ENCODE measurements around the gene PDE4A. TPM values are rescaled to one million over a fixed set of nuclear protein-coding genes. Genes with fewer than 3 reads are reported as not detected.

Gene PDE4A
- total RNA-seq, 1 experiment from 2014 or later, result 3.7 TPM

- Mint-ChIP-seq H3K27me3 (ENCODE audit: insufficient read depth, unreplicated experiment) (no peaks in the 10 kb centered on the region), H3K4me3 (ENCODE audit: unreplicated experiment) (no peak overlapping the region), H3K27ac (ENCODE audit: unreplicated experiment) (no peak overlapping the region), H3K4me1 (ENCODE audit: low read depth, unreplicated experiment) (peaks cover 7% of the 10 kb centered on the region), H3K9me3 (ENCODE audit: unreplicated experiment) (no peaks in the 10 kb centered on the region), H3K36me3 (ENCODE audit: insufficient read depth, unreplicated experiment) (peaks cover 45% of the 10 kb centered on the region)
- no TSS peak for BruUV-seq (replicated peaks)
- ChIA-PET POLR2A (no interaction called here), CTCF (no interaction called here)
- Histone ChIP-seq H3K9me3 (no peaks in the 10 kb centered on the region), H3K36me3 (ENCODE audit: control insufficient read depth, insufficient read depth, low read length) (peaks cover 4% of the 10 kb centered on the region), H3K27me3 (replicated peaks; ENCODE audit: control insufficient read depth, insufficient read depth, low read length) (no peaks in the 10 kb centered on the region), H3K4me3 (ENCODE audit: low read depth, low read length) (no peak overlapping the region), H3K4me1 (peaks cover 7% of the 10 kb centered on the region)
- DNase-seq, result no peak
- TF ChIP-seq CTCF (IDR thresholded peaks at IDR 0.05; ENCODE audit: insufficient read depth in 1 of 2, low read depth in 1 of 2, low read length in 1 of 2, severe bottlenecking in 1 of 2, unreplicated experiment in 1 of 2), result no peak
- intact Hi-C loops (cut with micrococcal nuclease; ENCODE audit: unreplicated experiment), result loop anchor here (5.0 kb wide), 2 partner anchors 42 to 67 kb away; partner anchors contain the start of genes ATG4D, CDKN2D and KRI1
Observed at GRCh38 chr19:10500247-10500592, 79.9 kb downstream of the PDE4A start.

- CTCF ChIA-PET, result interaction anchor here (1.0 kb wide), 1 partner anchor 19 kb away, joined by 7 read pairs; no protein-coding TSS in a partner anchor
- intact Hi-C loops (cut with micrococcal nuclease; ENCODE audit: unreplicated experiment), result loop anchor here (5.0 kb wide), 2 partner anchors 40 to 65 kb away; partner anchors contain the start of genes ATG4D, CDKN2D and KRI1
Observed at GRCh38 chr19:10501971-10502523, 81.7 kb downstream of the PDE4A start.

GRCh38 chr19:10502524-10503001 is 82.2 kb downstream of the PDE4A start:
- intact Hi-C loops (cut with micrococcal nuclease; ENCODE audit: unreplicated experiment), result loop anchor here (5.0 kb wide), 2 partner anchors 40 to 65 kb away; partner anchors contain the start of genes ATG4D, CDKN2D and KRI1
- POLR2A ChIA-PET, result no interaction called here
- H3K27me3 ChIP-seq (replicated peaks; ENCODE audit: control insufficient read depth, insufficient read depth, low read length), result no peaks in the 10 kb centered on the region
- Mint-ChIP-seq H3K36me3 (ENCODE audit: insufficient read depth, unreplicated experiment) (peaks cover 33% of the 10 kb centered on the region), H3K9me3 (ENCODE audit: unreplicated experiment) (no peaks in the 10 kb centered on the region), H3K27ac (ENCODE audit: unreplicated experiment) (peak overlapping the region; percentile 79), H3K4me1 (ENCODE audit: low read depth, unreplicated experiment) (peaks cover 7% of the 10 kb centered on the region), H3K4me3 (ENCODE audit: unreplicated experiment) (peak overlapping the region; percentile 84), H3K27me3 (ENCODE audit: insufficient read depth, unreplicated experiment) (no peaks in the 10 kb centered on the region)
- H3K9me3 ChIP-seq, result no peaks in the 10 kb centered on the region
- peaks cover 4% of the 10 kb centered on the region for H3K36me3 ChIP-seq (ENCODE audit: control insufficient read depth, insufficient read depth, low read length)
- DNase-seq, result peak; percentile 95 to 96
- H3K4me1 ChIP-seq, result peaks cover 7% of the 10 kb centered on the region
- peak overlapping the region; percentile 95 for H3K4me3 ChIP-seq (ENCODE audit: low read depth, low read length)
- no TSS peak for BruUV-seq (replicated peaks)
- TF ChIP-seq CTCF (IDR thresholded peaks at IDR 0.05; ENCODE audit: insufficient read depth in 1 of 2, low read depth in 1 of 2, low read length in 1 of 2, severe bottlenecking in 1 of 2, unreplicated experiment in 1 of 2), result no peak
- CTCF ChIA-PET, result interaction anchor here (0.6 to 1.0 kb wide), 3 partner anchors 19 to 274 kb away, joined by 4 to 7 read pairs (median 7); no protein-coding TSS in a partner anchor

More at GRCh38 chr19:10501971-10502523, 81.7 kb downstream of the PDE4A start:
- peak in 1 of 2 experiments; percentile 42 for DNase-seq
- Mint-ChIP-seq H3K36me3 (ENCODE audit: insufficient read depth, unreplicated experiment) (peaks cover 33% of the 10 kb centered on the region), H3K4me1 (ENCODE audit: low read depth, unreplicated experiment) (peaks cover 7% of the 10 kb centered on the region), H3K9me3 (ENCODE audit: unreplicated experiment) (no peaks in the 10 kb centered on the region), H3K27ac (ENCODE audit: unreplicated experiment) (peak overlapping the region; percentile 79), H3K27me3 (ENCODE audit: insufficient read depth, unreplicated experiment) (no peaks in the 10 kb centered on the region), H3K4me3 (ENCODE audit: unreplicated experiment) (peak overlapping the region; percentile 84)
- no peaks in the 10 kb centered on the region for H3K27me3 ChIP-seq (replicated peaks; ENCODE audit: control insufficient read depth, insufficient read depth, low read length)
- peaks cover 4% of the 10 kb centered on the region for H3K36me3 ChIP-seq (ENCODE audit: control insufficient read depth, insufficient read depth, low read length)
- H3K9me3 ChIP-seq, result no peaks in the 10 kb centered on the region
- TSS peak; percentile 53 for BruUV-seq (replicated peaks)
- TF ChIP-seq CTCF (IDR thresholded peaks at IDR 0.05; ENCODE audit: insufficient read depth in 1 of 2, low read depth in 1 of 2, low read length in 1 of 2, severe bottlenecking in 1 of 2, unreplicated experiment in 1 of 2), result no peak
- peaks cover 7% of the 10 kb centered on the region for H3K4me1 ChIP-seq
- POLR2A ChIA-PET, result no interaction called here
- peak overlapping the region; percentile 95 for H3K4me3 ChIP-seq (ENCODE audit: low read depth, low read length)
